ENCODE measurements around the gene CCZ1.
"Not testable (repeated sequence)": the region's sequence is repeated elsewhere in the genome, so short reads cannot be mapped to it uniquely, and the experiment has no call there.

Gene CCZ1

GRCh38 chr7:5924180-5924579 is 25.6 kb downstream of the CCZ1 start:
- DNase-seq: not testable (repeated sequence)

GRCh38 chr7:5924630-5925029 is 26.1 kb downstream of the CCZ1 start:
- not testable (repeated sequence) for DNase-seq

- DNase-seq: not testable (repeated sequence)
Observed at GRCh38 chr7:5926263-5926870, 27.8 kb downstream of the CCZ1 start.

DNA sequence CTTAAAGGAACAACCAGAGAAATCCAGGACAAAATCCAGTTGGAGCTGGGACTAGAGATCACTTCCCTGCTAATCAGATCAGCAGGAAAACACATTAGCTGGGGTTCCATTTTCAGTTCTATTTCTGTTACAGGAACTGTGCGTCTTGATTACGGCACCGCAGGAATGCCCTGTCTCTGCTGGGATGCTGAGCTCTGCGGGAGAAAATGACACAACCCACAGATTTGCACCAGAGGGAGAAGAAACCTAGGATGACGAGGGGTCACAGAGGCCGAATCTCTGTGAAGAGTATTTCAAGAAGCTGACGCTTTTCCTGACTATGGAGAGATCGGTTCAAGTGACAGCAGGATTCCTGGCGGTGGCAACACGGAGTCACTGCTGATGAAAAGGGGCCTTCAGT is 31.8 kb downstream of the CCZ1 start:
- not testable (repeated sequence) for DNase-seq

- not testable (repeated sequence) for DNase-seq
Observed at GRCh38 chr7:5931250-5931649, 32.7 kb downstream of the CCZ1 start.

DNA sequence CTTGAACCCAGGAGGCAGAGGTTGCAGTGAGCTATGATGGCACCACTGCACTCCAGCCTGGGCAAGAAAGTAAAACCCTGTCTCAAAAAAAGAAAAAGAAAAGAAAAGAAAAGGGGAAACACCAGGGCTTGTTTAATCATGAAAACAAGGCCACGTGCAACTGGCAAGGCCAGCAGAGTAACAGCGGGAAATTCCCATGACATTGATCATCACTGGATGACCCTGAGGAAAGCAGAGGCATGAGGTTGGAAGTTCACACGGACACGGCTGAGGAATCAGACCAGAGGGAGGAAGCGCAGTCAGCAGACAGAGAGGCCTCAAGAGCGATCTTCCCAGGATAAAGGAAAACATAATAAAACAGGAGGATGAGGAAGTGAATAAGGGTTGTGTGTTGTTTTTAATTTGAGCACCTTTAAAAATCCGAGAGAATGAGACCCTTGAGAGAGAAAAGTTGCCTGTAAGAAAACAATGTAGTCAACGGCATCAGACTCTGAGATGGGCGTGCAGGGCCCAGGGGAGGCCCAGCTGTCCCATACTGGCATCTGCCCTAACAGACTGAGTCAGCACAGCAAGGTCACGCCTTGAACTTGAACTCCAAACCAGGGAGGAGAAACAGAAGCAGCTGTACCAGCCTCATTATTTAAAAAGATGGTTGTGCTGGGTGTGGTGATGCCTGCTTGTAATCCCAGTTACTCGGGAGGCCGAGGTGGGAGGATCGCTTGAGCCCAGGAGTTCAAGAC is 33.5 kb downstream of the CCZ1 start:
- DNase-seq: not testable (repeated sequence)

GRCh38 chr7:5934945-5935450 is 36.5 kb downstream of the CCZ1 start:
- not testable (repeated sequence) for DNase-seq

DNA sequence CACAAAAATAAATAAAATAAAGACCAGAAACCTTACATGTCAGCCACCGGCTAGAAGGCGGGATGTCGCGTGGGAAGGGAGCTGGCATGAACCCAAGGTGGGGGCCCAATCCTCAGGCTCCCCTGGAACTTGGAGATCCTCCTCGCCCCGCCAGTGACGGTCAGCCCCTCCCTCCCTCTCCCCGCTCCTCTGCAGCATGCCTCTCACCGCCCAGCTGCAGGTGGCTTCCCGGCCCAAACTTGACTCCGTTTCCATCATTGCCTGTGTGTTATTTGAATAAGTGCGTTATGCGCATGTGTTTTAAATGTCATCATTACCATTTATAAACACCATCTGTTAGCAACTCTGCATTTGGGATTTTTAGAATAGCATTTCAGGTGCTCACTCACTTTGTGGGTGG is 64.7 kb downstream of the CCZ1 start:
- DNase-seq: not testable (repeated sequence)

- DNase-seq: not testable (repeated sequence)
Observed at GRCh38 chr7:5963810-5964209, 65.3 kb downstream of the CCZ1 start.

DNA sequence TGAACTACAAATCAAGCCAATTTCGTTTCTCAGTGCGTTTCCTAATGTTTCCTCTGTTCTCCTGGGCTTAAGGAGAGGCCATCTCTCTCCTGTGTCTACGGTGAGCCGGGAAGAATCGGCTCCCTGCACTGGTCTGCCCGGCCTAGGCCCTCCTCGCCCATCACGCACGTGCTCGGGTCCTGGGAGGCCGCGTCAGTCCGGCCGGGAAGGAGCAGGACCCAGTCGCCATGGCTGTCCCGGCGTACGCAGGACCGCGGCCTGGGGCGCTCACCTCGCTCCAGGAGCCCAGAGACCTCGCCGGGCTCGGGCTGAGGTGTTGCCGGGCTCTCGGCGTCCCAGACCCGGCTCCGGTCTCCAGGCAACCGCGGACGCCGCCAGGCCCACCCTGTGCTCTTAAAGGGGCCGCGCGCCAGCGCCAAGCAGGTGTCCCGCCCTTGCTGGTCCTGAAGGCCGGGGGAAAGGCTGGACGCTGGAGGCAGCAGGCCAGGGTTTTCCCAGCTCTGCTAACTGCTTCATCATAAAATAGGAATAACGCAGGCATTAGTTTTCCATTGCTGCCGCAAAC is 71.9 kb downstream of the CCZ1 start, which contains the start of gene RSPH10B:
Gene RSPH10B, minus strand, starts transcription at position 343 of the 565 bp plus-strand sequence. CDS start 3,573 bp downstream, outside the sequence.
- not testable (repeated sequence) for DNase-seq

DNA sequence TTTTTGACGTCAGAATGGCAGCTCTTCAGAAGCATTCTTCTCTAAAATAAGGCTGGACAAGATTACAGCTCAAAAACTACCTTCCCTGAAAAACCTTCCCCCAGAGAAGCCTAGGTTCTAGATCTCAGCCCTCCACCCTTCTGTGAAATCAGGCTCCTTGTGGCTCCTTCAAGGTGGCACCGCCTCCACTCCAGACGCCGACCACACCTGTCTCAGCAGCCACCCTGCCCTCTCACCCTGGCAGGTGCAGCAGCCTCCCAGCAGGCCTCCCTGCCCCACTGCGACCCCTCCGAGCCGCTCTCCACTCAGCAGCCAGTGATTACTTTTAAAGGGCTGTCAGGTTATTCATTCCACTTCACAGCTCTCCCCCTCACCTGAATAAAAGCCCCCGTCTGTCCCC is 75.0 kb downstream of the CCZ1 start:
- DNase-seq: not testable (repeated sequence)

All from NCI-H2171 treated with DMSO at 0.1 percent for 48 hours (cell line).